Measurements from ENCODE around the gene SLC35F4.

- TF ChIP-seq POLR2A (IDR thresholded peaks at IDR 0.05) (no peak), CTCF (IDR thresholded peaks at IDR 0.05) (peak; percentile 31 to 42), POLR2AphosphoS5 (IDR thresholded peaks at IDR 0.05) (no peak), EP300 (IDR thresholded peaks at IDR 0.05) (no peak)
Measured at GRCh38 chr14:57871459-57872080, 5.7 kb upstream of the SLC35F4 start.

Data from suprapubic skin (tissue), 4 donors.